IMR-90 (cell line): ENCODE measurements around the gene DPYD. TPM values are rescaled to one million over a fixed set of nuclear protein-coding genes. Genes with fewer than 3 reads are reported as not detected.
A peak's percentile ranks its signal among the peaks of the same experiment; 100 is the strongest.

Experiments used
- ATAC-seq: fragments of 200-7000 bp; cut with Tn5 transposase; 2 replicates; pipeline ENCODE4 v1.9.1; 2020; ENCODE audit warnings: low read depth, mild to moderate bottlenecking, moderate library complexity
- BruUV-seq: library from RNA; stranded (reverse); fragments of 400-500 nt; replicated peaks from 2 replicates; lab custom pipeline; 2021; lab: Mats Ljungman, UMichigan
- CTCF ChIA-PET: fragments of 300-600 bp; formaldehyde crosslinking; extraction: SDS; loops from one replicate; lab custom pipeline; 2021; ENCODE audit warnings: antibody characterized with exemption; lab: Yijun Ruan, JAX
- POLR2A ChIA-PET: fragments of 300-600 bp; sonication (Branson Sonifier 250); formaldehyde crosslinking; loops from one replicate; lab custom pipeline; 2022; ENCODE audit warnings: antibody characterized with exemption; ENCODE audit not compliant: unreplicated experiment; lab: Charles Lee
- DNase-seq: peaks from one replicate; pipeline ENCODE4 v3.0.0; 2013
- H2AFZ ChIP-seq: replicated peaks from 2 replicates; pipeline ENCODE3; 2013; ENCODE audit warnings: low read length, mild to moderate bottlenecking; ENCODE audit not compliant: poor library complexity
- H2AK5ac ChIP-seq: 2 replicates; pipeline ENCODE4 v1.6.1; 2013; ENCODE audit warnings: low read depth, low read length, inconsistent platforms
- H2AK9ac ChIP-seq: replicated peaks from 2 replicates; pipeline ENCODE3; 2013; ENCODE audit warnings: mild to moderate bottlenecking, low read depth, low read length, moderate library complexity; ENCODE audit not compliant: poor library complexity
- H2BK120ac ChIP-seq: 2 replicates; pipeline ENCODE4 v1.6.1; 2013; ENCODE audit warnings: low read depth, low read length, inconsistent platforms
- H2BK15ac ChIP-seq: 3 replicates; pipeline ENCODE4 v1.6.1; 2013; ENCODE audit warnings: low read depth, low read length, inconsistent platforms
- H2BK20ac ChIP-seq: 2 replicates; pipeline ENCODE4 v1.6.1; 2013; ENCODE audit warnings: low read depth, mild to moderate bottlenecking, inconsistent platforms, low read length, moderate library complexity
- H2BK5ac ChIP-seq: 2 replicates; pipeline ENCODE4 v1.6.1; 2013; ENCODE audit warnings: mild to moderate bottlenecking, low read depth, low read length, inconsistent platforms; ENCODE audit not compliant: poor library complexity, severe bottlenecking
- H3K14ac ChIP-seq: replicated peaks from 2 replicates; pipeline ENCODE4 v1.6.1; 2013; ENCODE audit warnings: low read depth, low read length, inconsistent platforms
- H3K18ac ChIP-seq: 2 replicates; pipeline ENCODE4 v1.6.1; 2013; ENCODE audit warnings: low read depth, low read length, control low read depth
- H3K23ac ChIP-seq: 2 replicates; pipeline ENCODE4 v1.6.1; 2013; ENCODE audit warnings: low read depth, low read length, inconsistent platforms
- H3K27ac ChIP-seq: 2 replicates; pipeline ENCODE4 v1.5.1; 2013; ENCODE audit warnings: mild to moderate bottlenecking, control low read depth, low read length; ENCODE audit not compliant: insufficient read depth
- H3K27me3 ChIP-seq: 2 replicates; pipeline ENCODE4 v1.6.1; 2013; ENCODE audit warnings: low read length; ENCODE audit not compliant: control insufficient read depth, insufficient read depth
- H3K36me3 ChIP-seq: 2 replicates; pipeline ENCODE4 v1.6.1; 2013; ENCODE audit warnings: low read length, mixed read lengths; ENCODE audit not compliant: control insufficient read depth, insufficient read depth
- H3K4ac ChIP-seq: 2 replicates; pipeline ENCODE4 v1.6.1; 2013; ENCODE audit warnings: low read depth, low read length, inconsistent platforms
- H3K4me1 ChIP-seq: 2 replicates; pipeline ENCODE4 v1.6.1; 2013; ENCODE audit warnings: low read length, mixed read lengths; ENCODE audit not compliant: control insufficient read depth, insufficient read depth
- H3K4me2 ChIP-seq: 2 replicates; pipeline ENCODE4 v1.6.1; 2013; ENCODE audit warnings: low read depth, mild to moderate bottlenecking, control low read depth, low read length, moderate library complexity
- H3K4me3 ChIP-seq: 2 replicates; pipeline ENCODE4 v1.5.1; 2013; ENCODE audit warnings: low read depth, mild to moderate bottlenecking, control low read depth, low read length, moderate library complexity; ENCODE audit not compliant: insufficient read depth
- H3K56ac ChIP-seq: 2 replicates; pipeline ENCODE4 v1.6.1; 2013; ENCODE audit warnings: low read length, inconsistent platforms; ENCODE audit not compliant: insufficient read depth; ENCODE audit errors: extremely low read depth
- H3K79me1 ChIP-seq, 2 experiments: 2 replicates each; pipeline ENCODE4 v1.6.1; 2013; ENCODE audit warnings: low read length in 2 of 2, inconsistent platforms in 1 of 2, low read depth in 1 of 2
- H3K9ac ChIP-seq: 2 replicates; pipeline ENCODE4 v1.6.1; 2013; ENCODE audit warnings: low read depth, low read length, control low read depth
- H3K9me1 ChIP-seq: 2 replicates; pipeline ENCODE4 v1.6.1; 2013; ENCODE audit warnings: low read length, inconsistent platforms; ENCODE audit not compliant: insufficient read depth
- H3K9me3 ChIP-seq: 2 replicates; pipeline ENCODE4 v1.6.1; 2013; ENCODE audit warnings: low read length; ENCODE audit not compliant: control insufficient read depth, insufficient read depth
- H4K20me1 ChIP-seq: 2 replicates; pipeline ENCODE4 v1.6.1; 2013; ENCODE audit warnings: low read length, inconsistent platforms; ENCODE audit not compliant: insufficient read depth
- H4K5ac ChIP-seq: 2 replicates; pipeline ENCODE4 v1.6.1; 2013; ENCODE audit warnings: mild to moderate bottlenecking, low read depth, low read length, control low read depth
- H4K8ac ChIP-seq, 2 experiments: 2 replicates each; pipeline ENCODE4 v1.6.1; 2013; ENCODE audit warnings: low read depth in 2 of 2, low read length in 2 of 2, control low read depth in 1 of 2, inconsistent platforms in 1 of 2
- H4K91ac ChIP-seq: 2 replicates; pipeline ENCODE4 v1.6.1; 2013; ENCODE audit warnings: low read depth, low read length, inconsistent platforms; ENCODE audit not compliant: insufficient read depth
- CEBPB ChIP-seq: IDR thresholded peaks from 2 replicates; pipeline ENCODE4 v1.6.1; 2012; ENCODE audit warnings: low read depth, low read length, improper control_type of control experiment
- USF2 ChIP-seq: fragments of 150-350 bp; IDR thresholded peaks from 2 replicates; pipeline ENCODE4 v1.6.1; 2017; ENCODE audit warnings: mild to moderate bottlenecking, antibody characterized with exemption, low read length, low read depth
- WGBS, 2 experiments: methylation state at CpG; one replicate each; pipeline versions ENCODE4 v1.1.5 to v1.1.7; 2013; ENCODE audit warnings: missing lambda C conversion rate in 2 of 2; ENCODE audit not compliant: insufficient read length in 1 of 2; ENCODE audit errors: extremely low coverage in 2 of 2; 5-methylcytosine and 5-hydroxymethylcytosine counted together
- dilution Hi-C: fragments of 300-500 bp; cut with HindIII; formaldehyde crosslinking; loops from one replicate; pipeline ENCODE4 v1.14.3; 2018; ENCODE audit warnings: low sequenced_read_pairs; ENCODE audit not compliant: unreplicated experiment
- in situ Hi-C: fragments of 300-500 bp; cut with MboI; formaldehyde crosslinking; loops from 3 replicates; pipeline ENCODE4 v1.14.3; 2019; ENCODE audit warnings: low sequenced_read_pairs, inconsistent platforms, mixed read lengths
- intact Hi-C: fragments of 100-400 bp; cut with micrococcal nuclease; formaldehyde crosslinking; loops from 2 replicates; pipeline ENCODE4 v1.10.0; 2022
- polyA plus RNA-seq, 3 experiments: library from polyadenylated mRNA; depleted of rRNA; stranded (reverse); fragments of >200 nt; gene quantifications; 2 replicates each; pipeline ENCODE4 v1.2.3, GENCODE V29; 2012; ENCODE audit warnings: low replicate concordance in 1 of 3
- total RNA-seq: library from RNA; depleted of rRNA; stranded (reverse); fragments of >200 nt; gene quantifications from 2 replicates; pipeline ENCODE4 v1.2.3, GENCODE V29; 2012

DPYD gene
- total and polyA plus RNA-seq, 2 of the 4 experiments (the other 2 are of a cell fraction), result 9.3 to 47.3 TPM

- no peak overlapping the region for H2AK9ac ChIP-seq
- peaks cover 1% of the 10 kb centered on the region; the same call in 1 of the 2 replicates for H3K4me1 ChIP-seq
- 0 out of 2 replicates have a peak overlapping the region, but pooled peaks have one; percentile 27 for H3K4ac ChIP-seq
- H3K36me3 ChIP-seq, result no peaks in the 10 kb centered on the region
- TF ChIP-seq USF2 (no peak), CEBPB (no peak)
- no peaks in the 10 kb centered on the region for H3K9me3 ChIP-seq
- no peak overlapping the region for H3K9ac ChIP-seq
- H2AK5ac ChIP-seq, result no peak overlapping the region; the same call in 1 of the 2 replicates
- no peak overlapping the region for H3K23ac ChIP-seq
- ChIA-PET CTCF (no interaction called here), POLR2A (no interaction called here)
- no CpG with 5 or more reads among the region's 3 CpGs for WGBS, 2 experiments
- H3K56ac ChIP-seq, result no peak overlapping the region
- in situ Hi-C loops (no loop called here), intact Hi-C loops (no loop called here), dilution Hi-C loops (no loop called here)
- H4K5ac ChIP-seq, result no peak overlapping the region
- no peak overlapping the region for H2BK15ac ChIP-seq
- no peak overlapping the region for H4K91ac ChIP-seq
- no peak for ATAC-seq
- H2BK5ac ChIP-seq, result no peak overlapping the region
- H3K18ac ChIP-seq, result peak overlapping the region; percentile 79; the same call in 1 of the 2 replicates
- H3K4me3 ChIP-seq, result no peak overlapping the region
- H3K14ac ChIP-seq, result no peak overlapping the region; the same call in 1 of the 2 replicates
- no peaks in the 10 kb centered on the region for H4K20me1 ChIP-seq
- H2BK120ac ChIP-seq, result no peak overlapping the region; the same call in 1 of the 2 replicates
- H3K27me3 ChIP-seq, result no peaks in the 10 kb centered on the region
- H2BK20ac ChIP-seq, result no peak overlapping the region
- H3K4me2 ChIP-seq, result no peak overlapping the region
- no peak overlapping the region for H4K8ac ChIP-seq
- H3K27ac ChIP-seq, result no peak overlapping the region
- no peaks in the 10 kb centered on the region for H3K9me1 ChIP-seq
- no peaks in the 10 kb centered on the region for H3K79me1 ChIP-seq
- BruUV-seq, result no TSS peak
- DNase-seq, result peak; percentile 38
- no peak overlapping the region for H2AFZ ChIP-seq
Measured at GRCh38 chr1:97348599-97349265, 572.1 kb downstream of the DPYD start.
